ENCODE data around the gene SULT1A1.
A peak's percentile ranks its signal among the peaks of the same experiment; 100 is the strongest.

SULT1A1 gene

DNA sequence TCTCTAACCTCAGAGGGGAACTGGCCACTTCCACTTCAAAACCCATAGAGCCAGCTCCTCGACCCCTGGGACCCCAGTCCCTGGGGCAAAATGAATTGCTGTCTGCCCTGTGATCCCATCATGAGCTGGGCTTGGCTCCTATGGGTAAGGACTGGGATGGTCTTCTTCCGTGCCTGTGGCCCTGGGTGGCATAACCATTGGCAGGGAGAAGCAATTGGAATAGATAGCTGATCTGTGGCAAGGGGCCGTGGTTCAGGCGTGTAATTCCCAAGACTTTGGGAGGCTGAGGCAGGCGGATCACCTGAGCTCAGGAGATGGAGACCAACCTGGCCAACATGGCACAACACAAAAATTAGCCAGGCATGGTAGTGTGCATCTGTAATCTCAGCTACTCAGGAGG lies 17.3 kb downstream of the SULT1A1 start:
- ATAC-seq (replicated peaks; ENCODE audit: extremely low read depth, poor library complexity, severe bottlenecking) (no peak), DNase-seq (ENCODE audit: low spot score in 2 of 2) (no peak)
- no peak overlapping the region for H3K27ac Mint-ChIP-seq (ENCODE audit: low read depth)
- no peak overlapping the region for H3K4me3 Mint-ChIP-seq
- H3K27me3 Mint-ChIP-seq: no peaks in the 10 kb centered on the region
- H3K9me3 Mint-ChIP-seq: no peaks in the 10 kb centered on the region
- peaks cover 11% of the 10 kb centered on the region for H3K36me3 Mint-ChIP-seq (ENCODE audit: insufficient read depth)
- H3K4me1 Mint-ChIP-seq: no peaks in the 10 kb centered on the region

DNA sequence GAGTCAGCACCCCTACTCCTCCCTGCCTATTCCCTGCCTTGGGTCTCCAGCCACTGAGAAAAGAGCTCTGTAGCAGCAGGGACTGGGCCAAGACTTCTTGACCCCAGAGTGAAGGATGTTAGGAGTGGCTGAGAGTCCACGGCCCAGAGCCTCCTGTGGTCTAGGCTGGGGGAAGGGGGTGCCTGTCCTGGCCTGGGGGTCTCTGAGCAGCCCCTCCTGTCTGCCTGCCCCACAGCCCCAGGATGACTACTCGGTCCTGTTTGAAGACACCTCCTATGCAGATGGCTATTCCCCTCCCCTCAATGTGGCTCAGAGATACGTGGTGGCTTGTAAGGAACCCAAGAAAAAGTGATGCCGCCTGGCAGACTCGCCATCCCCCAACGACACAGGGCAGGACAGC lies 18.5 kb downstream of the SULT1A1 start:
- peak overlapping the region; percentile 32 for H3K27ac Mint-ChIP-seq (ENCODE audit: low read depth)
- no peaks in the 10 kb centered on the region for H3K9me3 Mint-ChIP-seq
- H3K4me3 Mint-ChIP-seq: no peak overlapping the region
- H3K4me1 Mint-ChIP-seq: no peaks in the 10 kb centered on the region
- no peak for ATAC-seq (replicated peaks; ENCODE audit: extremely low read depth, poor library complexity, severe bottlenecking)
- DNase-seq (ENCODE audit: low spot score in 2 of 2): no peak
- no peaks in the 10 kb centered on the region for H3K27me3 Mint-ChIP-seq
- H3K36me3 Mint-ChIP-seq (ENCODE audit: insufficient read depth): peaks cover 19% of the 10 kb centered on the region

DNA sequence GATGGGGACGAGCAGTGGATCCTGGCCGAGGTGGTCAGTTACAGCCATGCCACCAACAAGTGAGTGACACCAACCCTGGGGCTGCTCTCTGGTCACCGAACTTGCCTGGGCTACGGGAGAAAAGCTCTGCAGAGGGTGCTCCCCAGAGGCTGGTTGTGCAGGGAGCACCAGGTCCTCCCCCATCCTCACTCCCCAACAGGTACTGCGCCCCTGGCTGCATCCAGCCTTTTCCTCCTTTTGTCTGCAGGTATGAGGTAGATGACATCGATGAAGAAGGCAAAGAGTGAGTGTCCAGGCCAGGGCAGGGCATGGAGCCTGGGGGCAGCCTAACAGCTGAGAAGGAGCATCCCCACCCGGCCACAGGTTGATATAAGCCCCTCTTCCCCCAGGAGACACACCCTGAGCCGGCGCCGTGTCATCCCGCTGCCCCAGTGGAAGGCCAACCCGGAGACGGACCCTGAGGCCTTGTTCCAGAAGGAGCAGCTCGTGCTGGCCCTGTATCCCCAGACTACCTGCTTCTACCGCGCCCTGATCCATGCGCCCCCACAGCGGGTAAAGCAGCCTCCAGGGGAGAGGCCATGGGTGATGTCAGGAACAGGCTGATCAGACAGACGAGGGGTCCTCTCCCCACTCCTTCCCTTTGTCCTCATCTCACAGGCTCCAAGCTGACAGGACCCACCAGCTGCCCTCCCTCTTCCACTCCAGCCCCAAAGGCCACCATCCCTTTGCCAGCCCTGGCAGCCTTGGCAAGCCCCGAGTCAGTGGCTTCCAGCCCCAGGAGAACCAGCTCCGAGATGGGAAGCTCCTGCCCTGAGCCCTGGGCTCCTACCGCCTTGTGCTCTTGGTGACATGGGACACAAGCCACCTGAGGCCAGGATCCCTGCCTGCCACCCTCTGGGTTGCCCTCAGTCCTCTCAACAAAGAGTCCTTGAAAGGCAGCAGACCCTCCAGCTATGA lies 19.2 kb downstream of the SULT1A1 start:
- H3K4me3 Mint-ChIP-seq: no peak overlapping the region
- H3K4me1 Mint-ChIP-seq: no peaks in the 10 kb centered on the region
- no peaks in the 10 kb centered on the region for H3K27me3 Mint-ChIP-seq
- H3K9me3 Mint-ChIP-seq: no peaks in the 10 kb centered on the region
- H3K27ac Mint-ChIP-seq (ENCODE audit: low read depth): peak overlapping the region; percentile 32
- ATAC-seq (replicated peaks; ENCODE audit: extremely low read depth, poor library complexity, severe bottlenecking) (no peak), DNase-seq (ENCODE audit: low spot score in 2 of 2) (no peak)
- H3K36me3 Mint-ChIP-seq (ENCODE audit: insufficient read depth): peaks cover 22% of the 10 kb centered on the region

DNA sequence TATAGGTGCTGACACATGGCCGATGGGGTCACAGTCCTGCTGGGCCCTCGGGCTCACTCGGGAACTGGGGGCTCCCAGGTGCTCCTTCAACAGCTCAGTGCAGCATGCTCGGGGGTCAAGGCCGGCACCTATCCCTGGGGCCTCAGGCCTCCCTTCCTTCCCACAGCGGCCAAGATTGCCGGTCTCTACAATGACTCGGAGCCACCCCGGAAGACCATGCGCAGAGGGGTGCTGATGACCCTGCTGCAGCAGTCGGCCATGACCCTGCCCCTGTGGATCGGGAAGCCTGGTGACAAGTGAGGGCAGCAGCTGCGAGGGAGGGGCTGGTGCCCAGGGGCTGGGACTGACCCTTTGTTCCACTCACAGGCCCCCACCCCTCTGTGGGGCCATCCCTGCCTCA lies 19.9 kb downstream of the SULT1A1 start:
- H3K9me3 Mint-ChIP-seq: no peaks in the 10 kb centered on the region
- H3K4me1 Mint-ChIP-seq: no peaks in the 10 kb centered on the region
- DNase-seq (ENCODE audit: low spot score in 2 of 2) (no peak), ATAC-seq (replicated peaks; ENCODE audit: extremely low read depth, poor library complexity, severe bottlenecking) (no peak)
- no peak overlapping the region for H3K27ac Mint-ChIP-seq (ENCODE audit: low read depth)
- no peak overlapping the region for H3K4me3 Mint-ChIP-seq
- H3K27me3 Mint-ChIP-seq: no peaks in the 10 kb centered on the region
- peaks cover 28% of the 10 kb centered on the region for H3K36me3 Mint-ChIP-seq (ENCODE audit: insufficient read depth)

DNA sequence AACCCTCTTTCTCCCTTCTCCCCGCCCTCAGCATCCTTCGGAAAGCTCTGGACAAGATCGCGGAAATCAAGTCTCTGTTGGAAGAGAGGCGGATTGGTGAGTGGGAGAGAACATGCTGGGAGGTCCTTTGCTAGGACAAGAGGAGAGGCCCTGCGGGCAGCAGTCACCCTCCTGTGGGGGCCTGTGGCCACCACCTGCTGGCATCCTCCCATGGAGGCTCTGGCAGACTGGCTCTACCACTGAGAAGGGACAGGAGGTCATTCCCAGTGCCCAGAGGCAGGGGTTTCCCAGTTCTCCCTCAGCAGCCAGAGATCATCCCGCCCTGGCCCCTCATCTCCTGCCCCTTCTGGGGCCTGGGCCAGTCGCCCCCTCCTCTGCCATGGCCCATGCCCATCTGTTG lies 20.8 kb downstream of the SULT1A1 start:
- Mint-ChIP-seq H3K36me3 (ENCODE audit: insufficient read depth) (peaks cover 36% of the 10 kb centered on the region), H3K9me3 (no peaks in the 10 kb centered on the region), H3K4me1 (no peaks in the 10 kb centered on the region), H3K27ac (ENCODE audit: low read depth) (no peak overlapping the region), H3K27me3 (no peaks in the 10 kb centered on the region), H3K4me3 (no peak overlapping the region)
- no peak for ATAC-seq (replicated peaks; ENCODE audit: extremely low read depth, poor library complexity, severe bottlenecking)
- no peak for DNase-seq (ENCODE audit: low spot score in 2 of 2)

DNA sequence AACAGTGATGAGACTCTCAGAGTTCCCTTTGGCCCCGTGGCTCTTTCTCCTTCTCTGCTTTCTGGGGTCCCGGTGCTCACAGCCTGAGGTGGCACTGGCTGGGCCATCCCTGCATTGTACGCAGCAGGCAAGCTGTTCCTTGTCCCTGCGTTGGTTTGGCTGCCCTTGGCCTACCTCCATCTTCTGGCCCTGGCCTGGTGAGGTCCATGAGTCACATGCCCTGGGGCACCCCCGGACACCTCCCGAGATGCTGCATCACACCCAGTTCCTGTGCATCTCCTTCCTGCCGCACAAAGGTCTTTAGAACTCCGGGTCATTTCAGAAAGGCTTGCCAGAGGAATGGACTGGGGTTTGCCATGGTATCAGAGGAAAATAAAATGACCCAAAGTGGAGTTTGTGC lies 22.5 kb downstream of the SULT1A1 start:
- H3K4me3 Mint-ChIP-seq: no peak overlapping the region

DNA sequence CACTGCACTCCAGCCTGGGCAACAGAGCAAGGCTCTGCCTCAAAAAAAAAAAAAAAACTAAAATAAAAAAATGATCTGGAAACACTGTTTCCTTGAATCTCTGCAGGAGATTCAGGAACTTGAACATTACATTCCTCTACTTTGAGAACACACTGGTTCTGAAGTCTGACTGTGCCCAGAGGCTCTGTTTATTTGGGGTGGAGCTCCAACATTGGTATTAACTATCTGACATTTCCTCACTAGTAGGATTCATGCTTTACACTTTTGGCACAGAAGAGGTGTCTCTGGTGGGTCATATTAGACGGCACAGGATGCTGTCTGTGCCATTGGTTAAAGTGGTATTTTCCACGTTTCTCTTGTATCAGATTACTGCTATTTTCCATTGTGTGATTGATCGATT lies 23.4 kb downstream of the SULT1A1 start:
- no peak overlapping the region for H3K4me3 Mint-ChIP-seq
- peaks cover 51% of the 10 kb centered on the region for H3K36me3 Mint-ChIP-seq (ENCODE audit: insufficient read depth)
- H3K9me3 Mint-ChIP-seq: no peaks in the 10 kb centered on the region
- no peaks in the 10 kb centered on the region for H3K4me1 Mint-ChIP-seq
- H3K27ac Mint-ChIP-seq (ENCODE audit: low read depth): no peak overlapping the region
- DNase-seq (ENCODE audit: low spot score in 2 of 2) (no peak), ATAC-seq (replicated peaks; ENCODE audit: extremely low read depth, poor library complexity, severe bottlenecking) (no peak)
- no peaks in the 10 kb centered on the region for H3K27me3 Mint-ChIP-seq

More for the DNA sequence above, 22.5 kb downstream of the SULT1A1 start:
- Mint-ChIP-seq H3K27me3 (no peaks in the 10 kb centered on the region), H3K9me3 (no peaks in the 10 kb centered on the region), H3K27ac (ENCODE audit: low read depth) (no peak overlapping the region), H3K4me1 (no peaks in the 10 kb centered on the region), H3K36me3 (ENCODE audit: insufficient read depth) (peaks cover 45% of the 10 kb centered on the region)
- ATAC-seq (replicated peaks; ENCODE audit: extremely low read depth, poor library complexity, severe bottlenecking): no peak
- no peak for DNase-seq (ENCODE audit: low spot score in 2 of 2)

DNA sequence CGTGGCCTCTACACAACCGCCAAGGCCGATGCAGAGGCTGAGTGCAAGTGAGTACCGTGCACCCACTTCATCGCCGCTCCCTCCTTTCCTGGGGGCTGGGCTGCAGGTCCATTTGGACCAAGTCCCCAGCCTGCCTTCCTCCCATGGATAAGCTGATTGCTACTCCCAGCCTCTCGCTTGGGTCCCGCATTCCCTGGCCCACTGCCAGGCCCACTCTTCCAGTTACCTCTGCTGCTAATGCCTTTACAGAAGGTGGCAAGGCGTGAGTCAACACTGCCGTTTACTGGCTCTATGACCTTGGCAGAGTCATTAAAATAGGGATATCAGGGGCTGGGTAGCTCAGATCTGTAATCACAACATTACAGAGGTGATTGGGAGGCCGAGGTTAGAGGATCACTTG lies 24.2 kb downstream of the SULT1A1 start:
- Mint-ChIP-seq H3K4me3 (no peak overlapping the region), H3K9me3 (no peaks in the 10 kb centered on the region), H3K36me3 (ENCODE audit: insufficient read depth) (peaks cover 54% of the 10 kb centered on the region), H3K4me1 (no peaks in the 10 kb centered on the region), H3K27ac (ENCODE audit: low read depth) (no peak overlapping the region), H3K27me3 (no peaks in the 10 kb centered on the region)
- DNase-seq (ENCODE audit: low spot score in 2 of 2) (no peak), ATAC-seq (replicated peaks; ENCODE audit: extremely low read depth, poor library complexity, severe bottlenecking) (no peak)

DNA sequence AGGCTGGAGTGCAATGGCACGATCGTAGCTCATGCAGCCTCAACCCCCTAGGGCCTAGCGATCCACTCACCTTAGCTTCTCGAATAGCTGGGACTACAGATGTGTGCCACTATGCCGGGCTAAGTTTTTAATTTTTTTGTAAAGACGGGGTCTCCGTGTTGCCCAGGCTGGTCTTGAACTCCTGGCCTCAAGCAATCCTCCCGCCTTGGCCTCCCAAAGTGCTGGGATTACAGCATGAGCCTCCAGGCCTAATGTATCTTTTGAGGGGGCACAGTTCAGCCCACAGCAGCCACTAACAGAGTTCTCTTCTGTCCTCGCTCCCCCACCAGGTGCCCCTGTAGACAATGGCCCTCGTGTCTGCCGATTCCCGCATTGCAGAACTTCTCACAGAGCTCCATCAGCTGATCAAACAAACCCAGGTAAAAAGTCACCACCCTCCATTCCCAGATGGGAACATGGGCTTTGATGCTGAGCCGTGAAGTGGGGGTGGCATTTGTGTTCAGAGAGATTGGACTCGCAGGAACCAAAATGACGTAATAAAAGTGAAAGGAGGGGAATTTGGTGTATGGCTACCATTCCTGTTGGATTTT lies 29.0 kb downstream of the SULT1A1 start:
- ATAC-seq (replicated peaks; ENCODE audit: extremely low read depth, poor library complexity, severe bottlenecking): no peak
- no peak overlapping the region for H3K27ac Mint-ChIP-seq (ENCODE audit: low read depth)
- no peaks in the 10 kb centered on the region for H3K4me1 Mint-ChIP-seq
- no peak overlapping the region for H3K4me3 Mint-ChIP-seq
- H3K27me3 Mint-ChIP-seq: no peaks in the 10 kb centered on the region
- DNase-seq (ENCODE audit: low spot score in 2 of 2): no peak
- no peaks in the 10 kb centered on the region for H3K9me3 Mint-ChIP-seq
- peaks cover 49% of the 10 kb centered on the region for H3K36me3 Mint-ChIP-seq (ENCODE audit: insufficient read depth)

DNA sequence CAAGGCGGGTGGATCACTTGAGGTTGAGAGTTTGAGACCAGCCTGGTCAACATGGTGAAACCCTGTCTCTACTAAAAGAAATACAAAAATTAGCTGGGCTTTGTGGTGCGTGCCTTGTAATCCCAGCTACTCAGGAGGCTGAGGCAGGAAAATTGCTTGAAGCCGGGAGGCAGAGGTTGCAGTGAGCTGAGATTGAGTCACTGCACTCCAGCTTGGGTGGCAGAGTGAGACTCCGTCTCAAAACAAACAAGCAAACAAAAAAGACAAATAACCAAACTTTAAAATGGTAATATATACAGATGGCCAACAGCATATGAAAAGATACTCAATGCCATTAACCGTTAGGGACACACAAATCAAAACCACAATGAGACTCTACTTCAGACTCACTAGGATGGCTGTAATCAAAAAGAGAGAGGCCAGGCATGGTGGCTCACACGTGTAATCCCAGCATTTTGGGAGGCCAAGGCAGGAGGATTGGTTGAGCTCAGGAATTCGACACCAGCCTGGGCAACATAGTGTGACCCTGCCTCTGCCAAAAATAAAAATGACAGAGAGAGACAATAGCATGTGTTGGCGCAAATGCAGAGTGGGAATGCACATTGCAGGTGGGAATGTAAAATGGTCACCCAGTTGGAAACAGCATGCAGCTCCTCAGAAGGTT lies 34.3 kb downstream of the SULT1A1 start:
- no peak for DNase-seq (ENCODE audit: low spot score in 2 of 2)
- Mint-ChIP-seq H3K4me3 (no peak overlapping the region), H3K4me1 (peaks cover 33% of the 10 kb centered on the region), H3K27me3 (no peaks in the 10 kb centered on the region), H3K36me3 (ENCODE audit: insufficient read depth) (peaks cover 18% of the 10 kb centered on the region), H3K27ac (ENCODE audit: low read depth) (no peak overlapping the region), H3K9me3 (no peaks in the 10 kb centered on the region)
- ATAC-seq (replicated peaks; ENCODE audit: extremely low read depth, poor library complexity, severe bottlenecking): no peak

DNA sequence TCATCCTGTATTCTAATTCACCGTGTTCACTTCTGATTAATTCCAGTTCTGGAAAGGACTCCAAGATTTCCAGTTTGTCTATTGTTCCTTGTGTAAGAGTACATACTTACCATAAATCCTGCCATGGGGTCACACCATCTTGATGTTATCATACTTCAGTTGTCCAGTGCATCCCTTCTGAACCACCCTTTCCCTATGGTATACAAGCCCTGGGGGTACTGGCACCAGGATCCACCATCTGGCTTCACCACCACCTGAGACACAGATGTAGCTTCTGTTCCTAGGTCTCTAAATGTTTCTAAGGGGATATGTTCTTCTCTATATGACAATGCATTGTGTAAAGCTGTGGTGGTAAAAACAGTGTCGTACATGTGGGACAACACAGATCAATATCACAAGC lies 34.9 kb downstream of the SULT1A1 start:
- ATAC-seq (replicated peaks; ENCODE audit: extremely low read depth, poor library complexity, severe bottlenecking) (no peak), DNase-seq (ENCODE audit: low spot score in 2 of 2) (no peak)
- H3K4me3 Mint-ChIP-seq: no peak overlapping the region
- peaks cover 37% of the 10 kb centered on the region for H3K4me1 Mint-ChIP-seq
- H3K27me3 Mint-ChIP-seq: no peaks in the 10 kb centered on the region
- H3K27ac Mint-ChIP-seq (ENCODE audit: low read depth): peak overlapping the region; percentile 66
- H3K36me3 Mint-ChIP-seq (ENCODE audit: insufficient read depth): peaks cover 18% of the 10 kb centered on the region
- no peaks in the 10 kb centered on the region for H3K9me3 Mint-ChIP-seq

DNA sequence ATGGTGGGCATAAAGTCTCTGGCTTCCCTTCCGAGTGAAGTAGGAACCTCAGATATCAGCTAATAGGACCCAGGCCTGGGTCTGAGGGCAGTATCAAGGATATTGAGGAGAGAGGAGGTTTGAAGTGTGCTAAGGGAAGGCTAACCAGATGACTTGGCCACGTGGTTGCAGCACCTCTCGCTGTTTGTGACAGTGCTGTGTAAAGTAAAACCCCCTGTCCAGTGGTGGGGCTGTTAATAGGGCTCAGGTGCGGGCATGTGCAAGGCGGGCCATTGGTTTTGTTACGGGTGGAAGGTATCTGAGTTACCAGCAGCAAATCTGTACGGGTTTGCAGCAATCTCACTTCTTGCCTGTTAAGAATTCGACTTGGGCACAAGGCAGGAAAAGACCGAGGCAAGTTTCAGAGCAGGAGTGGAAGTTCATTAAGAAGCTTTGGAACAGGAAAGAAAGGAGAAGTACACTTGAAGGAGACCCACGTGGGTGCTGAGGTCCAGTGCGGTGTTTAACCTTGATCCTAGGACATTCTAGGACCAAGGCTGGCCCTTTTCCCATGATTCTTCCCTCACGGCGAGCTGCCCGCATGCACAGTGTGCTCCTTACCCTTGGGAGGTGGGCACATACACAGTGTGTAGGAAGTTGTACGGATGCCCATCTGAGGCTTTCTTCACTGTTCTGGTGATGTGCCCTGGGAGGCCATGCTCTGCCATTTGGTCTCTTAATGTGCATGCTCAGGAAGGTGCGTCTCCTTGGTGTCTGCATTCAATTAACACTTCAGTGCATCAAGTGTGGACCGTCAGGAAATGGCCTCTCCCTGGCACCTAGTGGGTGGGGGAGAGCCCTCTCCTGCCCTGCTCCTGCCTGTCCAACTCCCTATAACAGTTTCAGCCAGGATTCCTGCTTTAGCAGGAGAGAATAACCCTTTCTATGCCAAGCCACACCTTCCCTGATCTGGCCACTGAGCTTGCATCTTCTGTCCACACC lies 35.8 kb downstream of the SULT1A1 start:
- DNase-seq (ENCODE audit: low spot score in 2 of 2) (no peak), ATAC-seq (replicated peaks; ENCODE audit: extremely low read depth, poor library complexity, severe bottlenecking) (no peak)
- Mint-ChIP-seq H3K4me3 (no peak overlapping the region), H3K4me1 (peaks cover 46% of the 10 kb centered on the region), H3K27me3 (no peaks in the 10 kb centered on the region), H3K36me3 (ENCODE audit: insufficient read depth) (peaks cover 13% of the 10 kb centered on the region), H3K9me3 (no peaks in the 10 kb centered on the region), H3K27ac (ENCODE audit: low read depth) (peak overlapping the region; percentile 66)
